Stimulated activated CD4-positive, alpha-beta T cell treated with anti-CD3 and anti-CD28 coated beads, Interleukin-2, amount 100 ng/mL, for 48 hours (primary cell): ENCODE results near the gene DDX24.

Source experiments
- DNase-seq, 2 donors: peaks; one replicate each; pipeline ENCODE4 v3.0.0-alpha.2; 2020

DDX24 gene

DNA sequence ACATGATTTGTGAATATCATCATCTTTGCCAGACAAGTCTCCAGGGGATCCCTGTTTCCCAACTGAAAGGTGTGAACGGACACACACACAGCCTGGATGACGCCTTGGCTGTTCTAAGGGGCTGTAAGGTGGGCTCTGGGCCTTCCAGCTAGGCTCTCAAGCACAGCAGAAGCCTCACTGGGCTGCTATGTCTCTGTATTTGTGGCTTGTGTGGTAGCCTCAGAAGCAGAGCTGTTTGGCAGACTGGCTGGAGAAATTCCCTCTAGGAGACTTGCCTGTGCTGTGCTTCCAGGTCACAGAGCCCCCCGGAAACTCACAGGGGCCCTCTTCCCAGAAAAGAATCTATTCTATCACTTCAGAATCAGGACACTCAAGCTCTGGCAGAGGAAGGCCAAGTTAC, 33.4 kb downstream of the DDX24 start:
- no peak for DNase-seq

- DNase-seq, result no peak
Observed at GRCh38 chr14:94046696-94047250, 34.2 kb downstream of the DDX24 start.

DNA sequence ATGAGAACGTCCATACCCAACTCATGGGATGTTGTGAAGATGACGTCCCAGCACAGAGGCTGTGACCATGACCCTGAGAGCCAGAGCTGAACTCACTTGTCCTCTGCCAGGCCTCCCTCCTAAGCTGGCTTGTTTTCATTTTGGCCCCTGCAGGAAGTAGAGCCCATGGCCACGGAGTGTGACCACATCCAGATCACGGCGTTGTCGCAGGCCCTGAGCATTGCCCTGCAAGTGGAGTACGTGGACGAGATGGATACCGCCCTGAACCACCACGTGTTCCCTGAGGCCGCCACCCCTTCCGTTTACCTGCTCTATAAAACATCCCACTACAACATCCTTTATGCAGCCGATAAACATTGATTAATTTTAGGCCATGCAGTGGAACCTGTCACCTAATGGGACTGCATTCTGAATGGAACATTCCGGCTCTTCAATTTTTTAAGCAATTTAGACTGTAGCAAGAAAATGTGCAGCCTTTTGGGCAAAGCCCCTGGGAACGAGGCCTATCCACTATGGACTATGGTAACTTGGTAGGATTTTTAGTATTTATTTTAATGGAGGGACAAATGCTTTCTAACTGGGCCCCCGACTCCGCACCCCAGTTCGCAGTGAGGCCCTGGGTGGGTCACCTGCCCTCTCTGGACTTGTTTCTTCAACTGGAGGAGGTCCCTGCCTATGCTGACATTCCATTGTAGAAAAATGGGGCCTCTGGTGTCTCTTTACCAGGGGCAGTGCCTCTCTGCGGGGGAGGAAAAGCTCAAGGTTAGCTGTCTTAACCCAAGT, 35.2 kb downstream of the DDX24 start:
- DNase-seq, result no peak

DNA sequence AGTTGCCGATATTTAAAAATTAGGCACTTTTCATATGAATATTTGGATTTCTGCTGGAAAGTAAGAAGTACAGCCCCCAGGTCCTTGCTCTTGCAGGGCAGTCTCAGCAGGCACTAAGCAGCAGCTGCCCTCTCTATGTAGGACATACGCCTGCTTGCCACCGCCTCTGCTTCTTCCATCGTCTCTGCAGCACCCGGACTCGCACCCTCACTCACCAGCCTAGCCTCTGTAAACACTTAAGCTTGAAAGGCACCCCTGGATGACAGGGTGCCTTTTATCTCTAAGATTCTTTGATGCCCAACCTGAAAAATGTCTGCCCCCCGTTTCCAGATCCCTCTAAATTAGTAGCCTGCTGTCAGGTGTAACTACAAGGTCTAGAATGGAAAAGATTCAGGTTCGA, 35.9 kb downstream of the DDX24 start:
- DNase-seq, result no peak

DNA sequence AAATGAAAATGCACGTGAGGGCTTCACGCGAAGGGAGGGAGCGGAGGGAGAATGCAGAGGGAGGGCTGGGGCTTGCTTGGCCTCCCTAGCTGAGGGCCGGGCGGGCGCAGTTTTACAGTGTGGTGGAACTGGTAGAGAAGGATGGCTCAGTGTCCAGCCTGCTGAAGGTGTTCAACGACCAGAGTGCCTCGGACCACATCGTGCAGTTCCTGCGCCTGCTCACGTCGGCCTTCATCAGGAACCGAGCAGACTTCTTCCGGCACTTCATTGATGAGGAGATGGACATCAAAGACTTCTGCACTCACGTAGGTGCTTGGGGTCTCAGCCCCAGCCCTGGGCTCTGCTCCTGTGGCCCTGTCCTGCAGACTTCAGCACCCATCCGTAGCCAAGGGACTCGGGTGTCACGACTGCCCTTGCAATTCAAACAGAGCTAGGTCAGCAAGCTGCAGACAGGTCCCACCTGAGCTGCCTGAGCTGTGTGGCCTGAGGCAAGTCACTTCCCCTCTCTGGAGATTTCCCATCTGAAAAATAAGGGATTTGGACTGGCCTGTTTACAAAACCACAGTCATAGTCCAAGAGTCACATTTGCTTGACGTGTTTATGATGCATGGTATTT, 36.4 kb downstream of the DDX24 start:
- DNase-seq, result no peak

DNA sequence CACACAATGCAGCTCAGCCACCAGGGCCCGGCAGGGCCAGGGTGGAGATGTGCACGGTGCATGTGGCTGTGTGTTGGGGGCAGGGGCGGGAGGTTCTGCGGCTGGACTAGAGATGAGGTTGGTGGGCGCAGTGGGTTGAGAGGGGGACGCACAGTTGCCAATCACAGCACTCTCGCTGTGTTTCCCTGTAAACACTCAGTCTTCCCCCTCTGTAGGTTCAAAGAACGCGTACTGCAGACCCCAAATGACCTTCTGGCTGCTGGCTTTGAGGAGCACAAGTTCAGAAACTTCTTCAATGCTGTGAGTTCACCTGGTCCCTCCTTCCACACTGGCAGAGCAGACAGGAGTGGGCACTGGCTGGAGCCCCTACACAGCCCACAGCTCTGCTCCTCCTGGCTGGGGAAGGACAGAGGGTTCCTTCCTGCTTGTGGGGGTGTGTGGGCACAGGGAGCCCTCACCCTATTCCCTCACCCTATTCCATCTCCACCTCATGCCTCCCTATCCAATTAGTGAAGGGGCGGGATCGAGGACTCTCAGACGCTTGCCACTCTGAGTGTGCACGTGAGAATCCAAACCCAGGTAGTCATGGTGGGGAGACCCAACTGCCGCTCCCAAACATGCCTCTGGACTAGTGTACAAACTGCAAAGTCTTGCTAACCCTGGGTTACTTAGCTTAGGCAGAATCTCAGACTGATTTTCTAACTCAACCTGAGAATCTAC, 37.1 kb downstream of the DDX24 start:
- DNase-seq, result no peak

GRCh38 chr14:94043111-94043755, 37.8 kb downstream of the DDX24 start:
- no peak for DNase-seq

GRCh38 chr14:94042433-94043091, 38.4 kb downstream of the DDX24 start:
- no peak for DNase-seq

DNA sequence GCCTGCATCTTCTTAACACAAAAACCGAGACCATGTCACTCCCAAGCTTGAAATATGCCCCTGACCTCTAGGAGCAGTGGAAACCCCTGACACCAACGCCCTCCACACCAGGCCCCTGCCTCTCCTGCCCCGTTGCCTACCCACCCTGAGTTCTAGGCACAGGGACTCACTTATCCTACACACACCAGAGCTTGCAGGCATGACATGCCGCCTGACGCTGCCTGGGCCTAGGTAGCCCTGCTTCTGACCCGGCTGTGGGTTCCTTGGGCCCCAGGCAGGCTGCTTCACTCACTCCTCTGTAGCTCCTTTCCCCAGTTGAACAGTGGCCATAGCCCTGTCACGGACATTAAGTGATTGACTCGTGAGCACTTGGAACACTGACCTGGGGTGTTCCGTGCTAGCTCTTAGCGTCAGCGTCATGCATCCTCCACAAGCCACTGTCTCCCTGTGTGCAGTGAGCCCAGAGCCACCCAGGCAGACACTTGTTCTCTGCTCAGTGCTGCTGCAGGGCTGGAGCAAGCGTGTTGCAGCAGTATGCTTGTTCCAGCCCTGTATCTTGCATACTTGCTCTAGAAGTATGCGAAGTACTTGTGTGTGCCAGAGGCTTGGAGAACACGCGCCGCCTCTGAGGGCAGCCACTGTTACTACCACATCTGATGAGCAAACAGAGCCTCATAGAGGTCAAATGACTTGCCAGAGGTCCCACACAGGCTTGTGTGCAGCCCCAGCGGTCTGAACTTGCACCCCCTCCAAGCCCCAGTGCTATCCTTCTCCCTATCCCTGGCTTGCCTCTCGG, 39.3 kb downstream of the DDX24 start:
- DNase-seq, result no peak

DNA sequence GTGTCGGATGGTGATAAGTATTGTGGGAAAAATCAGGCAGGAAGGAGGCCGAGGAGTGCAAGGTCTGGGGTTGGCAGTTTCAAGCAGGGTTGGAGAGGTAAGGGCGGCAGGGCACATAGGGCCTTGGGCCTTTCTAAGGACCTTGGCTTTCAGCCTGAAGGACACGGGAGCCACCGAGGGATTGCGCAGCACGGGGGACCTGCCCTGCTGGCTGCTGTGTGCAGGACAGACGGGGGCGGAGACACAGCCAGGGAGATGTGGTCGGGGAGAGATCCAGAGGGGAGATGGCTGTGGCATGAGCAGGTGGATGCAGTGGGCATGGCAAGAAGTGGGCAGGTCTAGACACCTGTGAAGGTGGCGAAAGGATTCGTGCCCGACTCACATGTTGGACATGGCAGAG, 40.2 kb downstream of the DDX24 start:
- no peak for DNase-seq

DNA sequence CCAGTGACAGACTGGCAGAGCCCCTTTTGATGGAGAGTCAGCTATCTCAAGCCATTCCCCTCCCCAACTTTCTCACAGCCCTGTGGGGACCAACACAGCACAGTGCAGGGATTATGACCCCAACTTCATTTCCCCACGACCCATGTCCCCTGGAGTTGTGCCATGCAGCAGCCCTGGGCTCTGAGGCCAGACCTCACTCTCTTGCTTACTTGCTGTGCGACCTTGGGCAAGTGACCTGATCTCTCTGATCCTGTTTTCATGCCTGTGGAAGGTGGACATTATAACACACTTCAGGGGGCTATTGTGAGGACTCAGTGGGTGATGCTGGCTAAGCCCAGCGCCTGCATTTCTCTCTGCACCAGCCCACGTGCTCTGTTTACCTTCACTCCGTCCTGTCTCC, 40.8 kb downstream of the DDX24 start:
- DNase-seq, result no peak

DNA sequence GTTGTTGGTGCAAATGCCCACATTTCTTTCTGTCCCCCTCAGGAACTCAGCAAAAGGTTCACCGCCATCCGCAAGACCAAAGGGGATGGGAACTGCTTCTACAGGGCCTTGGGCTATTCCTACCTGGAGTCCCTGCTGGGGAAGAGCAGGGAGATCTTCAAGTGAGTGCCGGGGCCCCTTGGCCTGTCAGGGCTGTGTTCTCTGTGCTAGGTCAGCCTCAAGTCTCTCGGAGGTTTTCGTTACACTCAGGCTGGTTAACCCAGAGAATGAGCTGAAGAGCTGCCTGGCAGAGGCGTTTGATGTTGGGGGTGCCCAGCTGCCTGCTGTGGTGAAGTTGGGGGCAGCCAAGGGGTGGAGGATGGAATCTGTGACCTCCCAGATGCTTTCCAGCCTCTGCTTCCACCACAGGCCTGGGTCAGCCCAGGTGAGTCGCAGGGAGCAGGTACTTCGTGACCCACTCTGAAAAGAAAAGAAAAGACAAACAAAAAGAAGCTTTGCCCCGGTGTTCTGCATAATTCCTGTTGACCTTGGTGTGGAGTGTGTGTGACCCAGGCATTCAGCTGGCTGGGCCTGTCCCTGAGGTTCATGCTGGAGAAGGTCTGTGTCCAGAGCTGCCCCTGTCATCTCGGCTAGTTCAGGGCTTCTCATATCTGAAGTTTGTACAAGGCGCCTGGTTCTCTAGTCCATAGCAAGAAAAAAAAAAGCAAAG, 41.9 kb downstream of the DDX24 start:
- no peak for DNase-seq

DNA sequence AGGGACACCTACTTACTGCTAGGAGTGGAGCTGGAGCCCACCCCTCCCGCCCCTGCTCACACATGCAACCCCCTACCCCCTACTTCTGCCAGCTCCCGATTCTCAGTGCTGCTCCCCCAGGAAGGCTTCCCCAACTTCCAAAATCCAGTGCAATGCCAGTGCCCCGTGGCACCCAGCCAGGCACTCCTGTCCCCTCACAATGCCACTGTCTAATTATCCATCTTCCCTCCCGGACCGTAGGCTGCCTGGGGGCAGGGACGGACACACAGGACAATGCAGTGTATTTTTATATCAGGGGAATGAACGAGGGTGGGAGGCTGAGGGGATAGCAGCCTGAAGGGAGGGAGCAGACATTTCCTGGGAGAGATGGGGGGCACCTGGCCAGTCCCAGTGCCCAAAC, 42.5 kb downstream of the DDX24 start:
- no peak for DNase-seq

GRCh38 chr14:94037954-94038353, 43.0 kb downstream of the DDX24 start:
- DNase-seq, result no peak

- DNase-seq, result peak; percentile 69 to 82
Observed at GRCh38 chr14:94036313-94037167, 44.5 kb downstream of the DDX24 start.

DNA sequence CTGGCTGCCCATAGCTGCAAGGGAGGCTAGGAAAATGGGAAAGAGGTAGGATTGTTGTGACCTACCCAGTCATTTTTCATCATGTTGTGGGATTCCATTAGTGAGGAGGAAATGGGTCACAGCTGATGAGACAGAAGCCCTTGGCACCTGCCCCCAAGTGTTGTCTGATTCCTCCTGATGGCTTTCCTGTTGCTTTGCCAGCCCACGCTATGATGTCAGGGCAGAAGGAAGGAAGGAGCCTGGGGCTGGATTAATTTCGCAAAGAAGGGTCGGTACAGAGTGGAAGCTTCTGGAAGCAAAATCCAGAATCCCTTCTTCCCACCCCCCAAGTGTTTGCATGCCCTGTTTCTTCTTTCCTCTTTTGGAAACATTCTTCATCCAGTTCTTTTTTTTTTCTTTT, 46.1 kb downstream of the DDX24 start:
- no peak for DNase-seq

DNA sequence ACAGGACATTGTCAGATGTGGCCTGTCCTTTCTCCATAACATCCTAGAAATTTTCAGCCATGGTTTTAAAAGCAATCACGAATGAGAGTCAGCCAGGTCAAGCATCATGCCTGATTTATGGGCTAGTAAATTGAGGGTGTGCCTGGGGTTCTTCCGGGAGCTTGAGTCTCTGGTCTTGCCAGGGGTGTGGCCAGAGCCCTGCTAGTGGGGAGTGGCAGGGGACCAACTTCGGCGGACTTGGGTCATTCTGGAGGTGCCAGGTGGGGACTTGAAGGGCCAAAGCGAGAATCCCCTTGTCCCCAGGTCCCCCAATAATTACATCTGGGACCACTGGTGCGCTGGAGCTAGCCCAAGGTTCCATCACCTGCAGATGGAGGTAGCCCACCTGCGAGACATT, 49.1 kb downstream of the DDX24 start:
- no peak for DNase-seq

GRCh38 chr14:94031161-94031882, 49.7 kb downstream of the DDX24 start:
- no peak for DNase-seq

- DNase-seq, result no peak
Observed at GRCh38 chr14:94030571-94030970, 50.4 kb downstream of the DDX24 start.
